GM08714 (cell line): ENCODE results near the gene MAB21L3.

Source experiments
- H3K4me3 ChIP-seq: fragments of 200-500 bp; sonication (Bioruptor generic); 2 replicates; pipeline ENCODE4 v1.5.1; 2014; ENCODE audit warnings: mild to moderate bottlenecking, low read length, inconsistent platforms
- ZNF274 ChIP-seq: IDR thresholded peaks from 2 replicates; pipeline ENCODE4 v1.6.1; 2012; ENCODE audit warnings: mild to moderate bottlenecking, low read depth, low read length

The MAB21L3 gene

GRCh38 chr1:116110567-116111523 lies at the start of gene MAB21L3:
Gene MAB21L3 (plus strand): TSS chr1:116111399. CDS start chr1:116112616, 1,217 bp downstream.
- H3K4me3 ChIP-seq, result peak within 1 kb of the TSS; percentile 78
- TF ChIP-seq ZNF274, result no peak

GRCh38 chr1:116062201-116062600 lies 49.0 kb upstream of the MAB21L3 start:
- TF ChIP-seq ZNF274, result no peak
- H3K4me3 ChIP-seq, result no peak overlapping the region

GRCh38 chr1:116064616-116065015 lies 46.6 kb upstream of the MAB21L3 start:
- TF ChIP-seq ZNF274, result no peak
- no peak overlapping the region for H3K4me3 ChIP-seq

GRCh38 chr1:116066868-116067565 lies 44.2 kb upstream of the MAB21L3 start:
- no peak overlapping the region for H3K4me3 ChIP-seq
- no peak for TF ChIP-seq ZNF274

- no peak overlapping the region for H3K4me3 ChIP-seq
- no peak for TF ChIP-seq ZNF274
These were observed 43.7 kb upstream of the MAB21L3 start for GRCh38 chr1:116067566-116067890.

- TF ChIP-seq ZNF274, result no peak
- H3K4me3 ChIP-seq, result no peak overlapping the region
These were observed 35.6 kb upstream of the MAB21L3 start for GRCh38 chr1:116075575-116075974.

- no peak for TF ChIP-seq ZNF274
- H3K4me3 ChIP-seq, result no peak overlapping the region
These were observed 35.2 kb upstream of the MAB21L3 start for GRCh38 chr1:116075990-116076389.

- TF ChIP-seq ZNF274, result no peak
- no peak overlapping the region for H3K4me3 ChIP-seq
These were observed 34.4 kb upstream of the MAB21L3 start for GRCh38 chr1:116076831-116077230.

- no peak for TF ChIP-seq ZNF274
- no peak overlapping the region for H3K4me3 ChIP-seq
These were observed 32.4 kb upstream of the MAB21L3 start for GRCh38 chr1:116078699-116079223.

- TF ChIP-seq ZNF274, result no peak
- no peak overlapping the region for H3K4me3 ChIP-seq
These were observed 23.6 kb upstream of the MAB21L3 start for GRCh38 chr1:116087628-116088027.

- no peak for TF ChIP-seq ZNF274
- no peak overlapping the region for H3K4me3 ChIP-seq
These were observed 21.3 kb upstream of the MAB21L3 start for GRCh38 chr1:116089870-116090269.

- H3K4me3 ChIP-seq, result no peak overlapping the region
- TF ChIP-seq ZNF274, result no peak
These were observed 20.1 kb upstream of the MAB21L3 start for GRCh38 chr1:116091083-116091482.

GRCh38 chr1:116092752-116093489 lies 18.3 kb upstream of the MAB21L3 start:
- no peak for TF ChIP-seq ZNF274
- no peak overlapping the region for H3K4me3 ChIP-seq

- H3K4me3 ChIP-seq, result no peak overlapping the region
- no peak for TF ChIP-seq ZNF274
These were observed 16.2 kb upstream of the MAB21L3 start for GRCh38 chr1:116095027-116095426.
